HCT116 (cell line): ENCODE results near the gene EOLA2.
"Not testable (repeated sequence)": the region's sequence is repeated elsewhere in the genome, so short reads cannot be mapped to it uniquely, and the experiment has no call there.

Source experiments
- CTCF ChIP-seq, 3 experiments: fragments of 200-600 bp in 1 of 3; sonication (generic) in 1 of 3; IDR thresholded peaks in 2 of 3; conservative IDR thresholded peaks in 1 of 3; 2 replicates each; pipeline ENCODE4 v1.5.1; 2012 to 2017; ENCODE audit warnings: low read depth in 2 of 3, low read length in 2 of 3, antibody characterized with exemption in 1 of 3, borderline replicate concordance in 1 of 3, control low read depth in 1 of 3, mild to moderate bottlenecking in 1 of 3, mixed read lengths in 1 of 3, mixed run types in 1 of 3, moderate library complexity in 1 of 3; ENCODE audit not compliant: insufficient read depth in 1 of 3
- ELF1 ChIP-seq: IDR thresholded peaks from 2 replicates; pipeline ENCODE4 v1.6.1; 2012; ENCODE audit warnings: low read depth, borderline replicate concordance
- EZH2 ChIP-seq: fragments of 200-600 bp; sonication (generic); IDR thresholded peaks from 2 replicates; pipeline ENCODE4 v1.6.1; 2017; ENCODE audit warnings: antibody characterized with exemption, mixed run types
- JUND ChIP-seq: IDR thresholded peaks from 2 replicates; pipeline ENCODE4 v1.6.1; 2012
- RAD21 ChIP-seq: IDR thresholded peaks from 2 replicates; pipeline ENCODE4 v1.6.1; 2012; ENCODE audit warnings: low read depth, mild to moderate bottlenecking
- SIN3A ChIP-seq: IDR thresholded peaks from 2 replicates; pipeline ENCODE4 v1.6.1; 2012; ENCODE audit warnings: low read depth
- SP1 ChIP-seq: IDR thresholded peaks from 2 replicates; pipeline ENCODE4 v1.6.1; 2012; ENCODE audit warnings: low read depth
- TCF7L2 ChIP-seq: IDR thresholded peaks from 2 replicates; pipeline ENCODE4 v1.7.0; 2011; ENCODE audit warnings: borderline replicate concordance, inconsistent platforms; ENCODE audit not compliant: insufficient read depth, insufficient read length; ENCODE audit errors: extremely low read depth
- YY1 ChIP-seq: IDR thresholded peaks from 2 replicates; pipeline ENCODE4 v1.6.1; 2011; ENCODE audit warnings: low read length, low read depth, moderate library complexity, mild to moderate bottlenecking; ENCODE audit not compliant: insufficient replicate concordance; ENCODE audit errors: extremely low read depth
- TF ChIP-seq, protein P1 (sequence below): IDR thresholded peaks from 2 replicates; pipeline ENCODE4 v1.6.1; 2012

DNA sequence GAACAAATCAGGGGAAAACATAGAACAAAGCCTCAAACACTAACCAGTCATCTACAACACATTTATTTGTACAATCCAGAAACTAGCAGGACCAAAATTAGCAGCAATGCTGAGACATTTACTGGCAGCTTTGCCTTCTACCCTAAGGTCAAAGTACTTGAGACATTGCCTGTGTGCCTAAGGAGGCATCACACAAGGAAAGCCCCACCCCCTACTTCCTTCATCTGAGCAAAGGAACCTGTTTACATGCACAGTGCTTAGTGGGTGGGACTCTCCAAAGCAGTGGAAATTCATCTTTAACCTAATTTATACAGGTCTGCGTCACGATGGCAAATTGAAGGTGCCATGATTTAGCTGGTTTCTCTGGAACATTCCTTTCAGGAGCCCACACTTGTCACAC, 6.1 kb downstream of the EOLA2 start:
- not testable (repeated sequence) for TF ChIP-seq CTCF (IDR thresholded peaks at IDR 0.05 in 2 of 3, conservative IDR thresholded peaks at IDR 0.05 in 1 of 3; ENCODE audit: borderline replicate concordance in 1 of 3, insufficient read depth in 1 of 3, low read depth in 2 of 3, low read length in 2 of 3); EZH2; YY1; SP1; TCF7L2; SIN3A; ELF1; JUND; RAD21
- TF ChIP-seq, protein P1, sequence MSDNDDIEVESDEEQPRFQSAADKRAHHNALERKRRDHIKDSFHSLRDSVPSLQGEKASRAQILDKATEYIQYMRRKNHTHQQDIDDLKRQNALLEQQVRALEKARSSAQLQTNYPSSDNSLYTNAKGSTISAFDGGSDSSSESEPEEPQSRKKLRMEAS: not testable (repeated sequence)
